K562 (cell line): ENCODE data around the gene TRRAP. TPM values are rescaled to one million over a fixed set of nuclear protein-coding genes. Genes with fewer than 3 reads are reported as not detected.

Experiments used
- HDAC2 ChIP-seq: fragments of 450-650 bp; IDR thresholded peaks from 2 replicates; pipeline ENCODE4 v1.6.1; 2016; ENCODE audit warnings: mild to moderate bottlenecking
- HMGXB4 ChIP-seq: sonication (generic); formaldehyde crosslinking; IDR thresholded peaks from 2 replicates; pipeline ENCODE4 v1.8.1; 2023; ENCODE audit warnings: mild to moderate bottlenecking, missing genetic modification reagents
- HOMEZ ChIP-seq: fragments of 250-450 bp; sonication (Bioruptor Pico); IDR thresholded peaks from 2 replicates; pipeline ENCODE4 v1.4.0; 2020; ENCODE audit warnings: mild to moderate bottlenecking, moderate library complexity
- NFRKB ChIP-seq: fragments of 450-650 bp; IDR thresholded peaks from 2 replicates; pipeline ENCODE4 v1.6.1; 2016; ENCODE audit warnings: low read depth
- STAG1 ChIP-seq: sonication (generic); formaldehyde crosslinking; IDR thresholded peaks from 2 replicates; pipeline ENCODE4 v1.5.0; 2020; ENCODE audit warnings: missing genetic modification reagents, borderline replicate concordance
- ZNF609 ChIP-seq: sonication (generic); formaldehyde crosslinking; IDR thresholded peaks from 2 replicates; pipeline ENCODE4 v1.8.1; 2023; ENCODE audit warnings: missing genetic modification reagents, mild to moderate bottlenecking, borderline replicate concordance
- polyA plus RNA-seq, 8 experiments: library from polyadenylated mRNA; depleted of rRNA in 4 of 8; stranded (reverse) in 5 of 8; unstranded in 3 of 8; fragments of >200 nt; fragmentation: Nextera tagmentation in 2 of 8; fragmentation: Illumina TruSeq in 1 of 8; extraction: Ambion mirVana in 2 of 8; extraction: Trizol in 1 of 8; gene quantifications; 2 replicates each; pipeline versions ENCODE4 v1.2.1 to v1.2.3, GENCODE V29; 2011 to 2014; ENCODE audit warnings: inconsistent platforms in 1 of 8, missing spikeins in 1 of 8
- total RNA-seq, 7 experiments: library from RNA; depleted of rRNA in 6 of 7; stranded (reverse); fragments of >200 nt in 6 of 7; fragmentation: Illumina TruSeq in 2 of 7; extraction: Trizol in 2 of 7; gene quantifications; 2 replicates each; pipeline versions ENCODE4 v1.2.1 to v1.2.3, GENCODE V29; 2011 to 2021; ENCODE audit warnings: low replicate concordance in 1 of 7

The TRRAP gene
- total and polyA plus RNA-seq, 9 of the 15 experiments (the other 6 are each of a cell fraction or from before 2014, with no cell fraction given) = 1.3 to 47.2 (median 9.7) TPM

GRCh38 chr7:99040104-99040958, 162.0 kb downstream of the TRRAP start (continued):
- no peak for TF ChIP-seq HDAC2
- peak; percentile 83; the same call in 1 of the 2 replicates for TF ChIP-seq STAG1 (CRISPR knock-in tag)
- TF ChIP-seq ZNF609 (CRISPR knock-in tag) = no peak
- no peak for TF ChIP-seq HOMEZ (CRISPR knock-in tag)
- TF ChIP-seq NFRKB = no peak
- TF ChIP-seq HMGXB4 (CRISPR knock-in tag) = 0 out of 2 replicates have a peak, but pooled peaks have one; percentile 34
